GM12873 (cell line): ENCODE results near the gene OSBPL10.

Experiments used
- TF ChIP-seq, protein P1 (sequence below): IDR thresholded peaks from 2 replicates; pipeline ENCODE4 v1.5.1; 2012; ENCODE audit warnings: low read depth, mild to moderate bottlenecking, moderate library complexity, low read length, control low read depth; ENCODE audit not compliant: insufficient read depth; ENCODE audit errors: missing control alignments

OSBPL10 gene

GRCh38 chr3:31804251-31805051, 176.6 kb downstream of the OSBPL10 start:
- TF ChIP-seq, protein P1, sequence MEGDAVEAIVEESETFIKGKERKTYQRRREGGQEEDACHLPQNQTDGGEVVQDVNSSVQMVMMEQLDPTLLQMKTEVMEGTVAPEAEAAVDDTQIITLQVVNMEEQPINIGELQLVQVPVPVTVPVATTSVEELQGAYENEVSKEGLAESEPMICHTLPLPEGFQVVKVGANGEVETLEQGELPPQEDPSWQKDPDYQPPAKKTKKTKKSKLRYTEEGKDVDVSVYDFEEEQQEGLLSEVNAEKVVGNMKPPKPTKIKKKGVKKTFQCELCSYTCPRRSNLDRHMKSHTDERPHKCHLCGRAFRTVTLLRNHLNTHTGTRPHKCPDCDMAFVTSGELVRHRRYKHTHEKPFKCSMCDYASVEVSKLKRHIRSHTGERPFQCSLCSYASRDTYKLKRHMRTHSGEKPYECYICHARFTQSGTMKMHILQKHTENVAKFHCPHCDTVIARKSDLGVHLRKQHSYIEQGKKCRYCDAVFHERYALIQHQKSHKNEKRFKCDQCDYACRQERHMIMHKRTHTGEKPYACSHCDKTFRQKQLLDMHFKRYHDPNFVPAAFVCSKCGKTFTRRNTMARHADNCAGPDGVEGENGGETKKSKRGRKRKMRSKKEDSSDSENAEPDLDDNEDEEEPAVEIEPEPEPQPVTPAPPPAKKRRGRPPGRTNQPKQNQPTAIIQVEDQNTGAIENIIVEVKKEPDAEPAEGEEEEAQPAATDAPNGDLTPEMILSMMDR: no peak

DNA sequence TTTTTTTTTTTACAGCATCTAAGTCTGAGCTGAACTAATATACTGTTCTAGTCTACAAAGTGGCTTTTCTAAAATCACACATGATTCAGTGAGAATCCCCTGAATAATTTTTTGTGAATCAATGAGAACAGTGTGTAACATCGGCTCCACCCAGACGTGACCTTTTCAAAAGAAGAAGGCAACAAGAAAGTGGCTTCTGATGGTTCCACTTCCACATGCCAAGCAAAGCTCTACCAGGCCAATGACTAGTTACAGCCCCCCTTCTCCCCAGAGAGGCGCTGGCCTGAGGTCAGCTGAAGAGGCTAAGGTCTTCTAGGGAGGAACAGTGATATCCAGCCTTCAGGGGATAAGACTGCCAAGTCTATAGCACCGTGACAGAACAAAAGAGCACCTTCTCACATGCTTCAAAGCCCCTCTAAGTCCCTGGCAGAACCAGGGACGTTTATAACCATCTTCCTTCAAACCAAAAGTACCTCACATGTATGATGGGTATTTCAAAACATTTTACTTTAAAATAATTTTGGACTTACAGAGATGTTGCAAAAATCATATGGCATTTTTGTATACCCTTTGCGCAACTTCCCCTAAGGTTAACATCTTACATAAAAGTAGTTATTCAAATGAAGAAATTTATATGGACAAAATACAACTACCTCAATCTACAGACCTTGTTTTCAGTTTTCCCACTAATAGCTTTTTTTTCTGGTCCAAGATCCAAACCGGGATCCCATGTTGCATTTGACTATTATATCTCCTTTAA, 177.9 kb downstream of the OSBPL10 start:
- TF ChIP-seq, protein P1: no peak

DNA sequence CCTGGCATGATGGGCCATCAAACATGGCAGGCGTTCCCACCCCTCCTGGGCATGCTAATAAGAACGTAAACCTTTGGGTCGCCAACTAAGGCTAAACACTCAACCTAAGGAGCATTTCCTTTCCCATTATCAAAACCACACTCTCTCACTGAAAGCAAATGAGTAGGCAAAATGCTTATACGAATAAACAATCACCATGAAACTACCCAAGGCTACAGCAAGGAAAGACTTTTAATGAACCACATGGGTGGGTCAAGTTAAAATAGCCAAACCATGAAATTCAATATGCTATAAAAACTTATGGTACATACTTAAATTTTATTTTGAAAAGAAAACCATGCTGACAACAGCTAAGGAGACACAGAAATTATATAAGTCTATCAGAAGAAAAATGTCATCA, 180.6 kb downstream of the OSBPL10 start:
- TF ChIP-seq, protein P1: no peak

GRCh38 chr3:31798840-31799239, 182.2 kb downstream of the OSBPL10 start:
- TF ChIP-seq, protein P1: no peak

- TF ChIP-seq, protein P1: no peak
Measured at GRCh38 chr3:31793821-31794220, 187.2 kb downstream of the OSBPL10 start.

GRCh38 chr3:31791090-31791430, 190.0 kb downstream of the OSBPL10 start:
- TF ChIP-seq, protein P1: no peak
